ENCODE results near the gene GET3.

DNA sequence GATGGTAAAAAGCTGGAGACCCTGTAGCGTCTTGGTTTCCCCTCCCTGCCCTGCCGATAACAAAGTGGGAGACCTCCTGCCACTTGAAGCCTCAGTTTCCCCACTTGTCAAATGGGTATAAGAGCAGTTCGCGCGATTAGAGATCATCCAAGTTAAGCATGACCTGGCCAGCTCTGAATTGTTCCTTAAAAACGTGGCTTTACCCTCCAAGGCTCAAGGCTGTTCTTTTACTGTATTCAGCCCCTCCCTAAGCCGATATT, 14.0 kb upstream of the GET3 start:
- TF ChIP-seq POLR2AphosphoS5 (IDR thresholded peaks at IDR 0.05; ENCODE audit: low read depth, low read length) (no peak), POLR2A (IDR thresholded peaks at IDR 0.05; ENCODE audit: low read depth, low read length) (no peak)

Data from GM12892 (cell line).